Ishikawa (cell line): ENCODE data around the gene BIRC3.

Source experiments
- CEBPB ChIP-seq: IDR thresholded peaks from 2 replicates; pipeline ENCODE4 v1.6.1; 2012
- EP300 ChIP-seq: IDR thresholded peaks from 2 replicates; pipeline ENCODE4 v1.6.1; 2012; ENCODE audit warnings: borderline replicate concordance
- NFIC ChIP-seq: IDR thresholded peaks from 2 replicates; pipeline ENCODE4 v1.6.1; 2012

- TF ChIP-seq EP300 (no peak), CEBPB (no peak), NFIC (no peak)
Observed at GRCh38 chr11:102346456-102346747, 29.1 kb downstream of the BIRC3 start.
